GM06990 (cell line): ENCODE measurements around the gene RASGEF1B.

Experiments
- DNase-seq: peaks from one replicate; pipeline ENCODE4 v3.0.0-alpha.2; 2011; ENCODE audit not compliant: insufficient read length; ENCODE audit errors: extremely low read depth
- H3K27me3 ChIP-seq: replicated peaks from 2 replicates; pipeline ENCODE4 v1.6.0; 2011; ENCODE audit warnings: low read length; ENCODE audit not compliant: control insufficient read depth, insufficient read depth
- H3K36me3 ChIP-seq: 2 replicates; pipeline ENCODE4 v1.5.1; 2011; ENCODE audit warnings: low read length; ENCODE audit not compliant: control insufficient read depth, insufficient read depth
- H3K4me3 ChIP-seq: replicated peaks from 2 replicates; pipeline ENCODE4 v1.5.1; 2011; ENCODE audit warnings: low read depth, mild to moderate bottlenecking, control low read depth, low read length
- TF ChIP-seq, protein P1 (sequence below): IDR thresholded peaks from 2 replicates; pipeline ENCODE4 v1.5.1; 2011; ENCODE audit warnings: low read length, control low read depth, mild to moderate bottlenecking, inconsistent platforms; ENCODE audit not compliant: insufficient read depth, poor library complexity, severe bottlenecking

The RASGEF1B gene

DNA sequence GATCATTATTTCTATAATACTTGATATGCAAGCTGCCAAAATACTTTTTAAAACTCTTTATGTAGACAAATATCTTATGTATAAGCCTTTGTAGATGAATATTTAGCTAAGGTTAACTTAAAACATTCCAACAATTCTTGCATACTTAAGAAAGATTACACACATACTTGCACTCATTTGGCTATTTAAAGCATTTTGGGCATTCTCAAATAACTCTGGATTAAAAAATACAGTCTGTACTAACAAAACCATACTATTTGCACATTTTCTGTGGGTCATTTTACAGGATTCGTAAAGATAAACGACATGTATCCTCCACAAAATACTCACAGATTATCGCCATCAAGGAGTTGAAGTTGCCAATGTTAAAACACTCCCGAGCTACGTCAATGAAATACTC is 26.5 kb downstream of the RASGEF1B start:
- DNase-seq, result no peak
- no peak overlapping the region for H3K4me3 ChIP-seq
- TF ChIP-seq, protein P1, sequence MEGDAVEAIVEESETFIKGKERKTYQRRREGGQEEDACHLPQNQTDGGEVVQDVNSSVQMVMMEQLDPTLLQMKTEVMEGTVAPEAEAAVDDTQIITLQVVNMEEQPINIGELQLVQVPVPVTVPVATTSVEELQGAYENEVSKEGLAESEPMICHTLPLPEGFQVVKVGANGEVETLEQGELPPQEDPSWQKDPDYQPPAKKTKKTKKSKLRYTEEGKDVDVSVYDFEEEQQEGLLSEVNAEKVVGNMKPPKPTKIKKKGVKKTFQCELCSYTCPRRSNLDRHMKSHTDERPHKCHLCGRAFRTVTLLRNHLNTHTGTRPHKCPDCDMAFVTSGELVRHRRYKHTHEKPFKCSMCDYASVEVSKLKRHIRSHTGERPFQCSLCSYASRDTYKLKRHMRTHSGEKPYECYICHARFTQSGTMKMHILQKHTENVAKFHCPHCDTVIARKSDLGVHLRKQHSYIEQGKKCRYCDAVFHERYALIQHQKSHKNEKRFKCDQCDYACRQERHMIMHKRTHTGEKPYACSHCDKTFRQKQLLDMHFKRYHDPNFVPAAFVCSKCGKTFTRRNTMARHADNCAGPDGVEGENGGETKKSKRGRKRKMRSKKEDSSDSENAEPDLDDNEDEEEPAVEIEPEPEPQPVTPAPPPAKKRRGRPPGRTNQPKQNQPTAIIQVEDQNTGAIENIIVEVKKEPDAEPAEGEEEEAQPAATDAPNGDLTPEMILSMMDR, result no peak
- H3K36me3 ChIP-seq, result no peaks in the 10 kb centered on the region
- no peaks in the 10 kb centered on the region for H3K27me3 ChIP-seq

DNA sequence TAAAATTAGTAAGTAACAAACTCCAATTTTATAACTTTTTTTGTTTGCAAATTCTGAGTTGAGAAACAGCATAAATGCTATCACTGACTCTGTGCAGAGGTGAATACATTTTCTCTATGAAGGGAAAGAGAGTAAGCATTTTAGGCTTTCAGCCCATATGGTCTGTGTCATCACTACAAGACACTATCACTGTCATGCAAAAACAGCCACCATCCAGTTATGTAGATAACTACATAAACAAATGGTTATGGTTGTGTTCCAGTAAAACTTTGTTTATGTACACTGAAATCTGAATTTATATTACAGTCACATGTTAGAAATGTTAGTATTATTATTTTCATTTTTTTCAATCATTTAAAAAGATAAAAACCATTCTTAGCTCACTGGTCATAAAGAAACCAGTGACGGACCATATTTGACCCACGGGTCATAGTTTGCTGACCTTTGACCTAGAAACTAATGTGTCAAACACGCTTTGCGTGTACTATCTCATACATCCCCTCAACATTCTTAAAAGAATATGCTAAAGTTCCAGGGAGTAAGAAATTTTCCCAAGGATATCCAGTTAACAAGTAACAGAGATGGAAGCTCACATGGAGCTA is 29.1 kb downstream of the RASGEF1B start:
- no peak for DNase-seq
- Histone ChIP-seq H3K36me3 (no peaks in the 10 kb centered on the region), H3K4me3 (no peak overlapping the region), H3K27me3 (no peaks in the 10 kb centered on the region)
- TF ChIP-seq, protein P1, result no peak

DNA sequence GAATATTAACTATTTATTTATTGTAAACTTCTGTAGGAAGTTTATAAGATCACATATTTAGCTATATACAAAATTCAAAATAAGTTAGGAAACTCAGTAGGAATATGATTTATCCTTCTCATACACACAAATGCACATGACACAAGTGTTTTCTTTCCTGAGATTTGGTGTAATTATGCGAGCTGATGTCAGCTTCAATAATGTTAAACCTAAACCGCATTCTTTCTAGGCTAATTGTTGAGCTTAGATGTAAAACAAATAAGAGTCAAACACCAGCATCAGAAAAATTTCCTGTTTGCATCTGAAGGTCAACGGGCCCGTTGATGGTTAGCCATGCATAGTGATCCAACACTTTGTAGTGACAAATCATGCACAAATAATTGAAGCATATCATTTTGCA is 30.8 kb downstream of the RASGEF1B start:
- Histone ChIP-seq H3K4me3 (no peak overlapping the region), H3K27me3 (no peaks in the 10 kb centered on the region), H3K36me3 (no peaks in the 10 kb centered on the region)
- TF ChIP-seq, protein P1, result no peak
- DNase-seq, result no peak

DNA sequence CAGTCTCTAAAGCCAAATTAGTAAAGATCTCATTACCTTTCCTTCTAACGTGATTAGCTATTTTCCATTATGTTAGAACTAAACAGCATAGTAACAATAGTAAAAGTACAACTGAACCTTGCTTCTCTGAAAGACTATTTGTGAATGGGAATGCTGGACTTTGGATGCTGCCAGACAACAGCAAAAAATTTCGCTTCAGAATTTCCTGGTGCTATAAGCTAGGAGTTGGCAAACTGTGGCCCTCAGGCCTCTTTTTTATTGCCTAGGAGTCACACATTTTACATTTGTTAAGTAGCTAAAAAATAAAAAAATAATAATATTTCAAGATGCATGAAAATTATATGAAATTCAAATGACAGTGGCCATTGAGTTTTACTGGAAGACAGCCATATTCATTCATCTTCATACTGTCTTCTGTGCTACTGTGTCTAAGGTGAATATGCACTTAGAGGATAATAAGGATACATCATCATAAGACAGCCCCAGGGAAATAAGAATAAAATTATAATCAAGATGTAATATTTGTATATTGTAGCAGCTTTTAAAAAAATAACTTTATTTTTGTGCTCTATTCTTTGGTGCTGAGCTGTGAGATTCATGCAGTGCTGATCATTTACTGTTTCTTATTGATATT is 34.6 kb downstream of the RASGEF1B start:
- Histone ChIP-seq H3K4me3 (no peak overlapping the region), H3K27me3 (no peaks in the 10 kb centered on the region), H3K36me3 (no peaks in the 10 kb centered on the region)
- DNase-seq, result no peak
- TF ChIP-seq, protein P1, result no peak

DNA sequence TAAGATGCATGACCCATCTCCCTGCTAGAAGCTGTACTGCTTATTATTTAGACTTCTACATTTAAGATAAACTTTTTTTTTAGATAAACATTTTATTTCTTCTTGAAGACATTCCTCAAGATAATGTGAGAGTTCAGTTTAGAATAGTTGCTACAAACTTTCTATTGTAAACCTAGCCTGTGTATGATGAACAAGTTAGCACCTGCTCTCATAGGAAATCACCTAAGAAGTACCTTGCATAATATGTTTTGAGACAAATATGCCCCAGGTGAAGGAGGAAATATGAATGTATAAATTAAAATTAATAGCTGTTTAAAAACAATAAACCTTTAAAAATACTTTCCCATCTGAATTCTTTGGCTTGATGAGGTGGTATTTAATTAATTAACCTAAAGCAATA is 35.6 kb downstream of the RASGEF1B start:
- TF ChIP-seq, protein P1, result no peak
- DNase-seq, result no peak
- no peaks in the 10 kb centered on the region for H3K27me3 ChIP-seq
- no peak overlapping the region for H3K4me3 ChIP-seq
- H3K36me3 ChIP-seq, result no peaks in the 10 kb centered on the region
